ENCODE results near the gene DUSP6. TPM values are rescaled to one million over a fixed set of nuclear protein-coding genes. Genes with fewer than 3 reads are reported as not detected.

The DUSP6 gene, protein sequence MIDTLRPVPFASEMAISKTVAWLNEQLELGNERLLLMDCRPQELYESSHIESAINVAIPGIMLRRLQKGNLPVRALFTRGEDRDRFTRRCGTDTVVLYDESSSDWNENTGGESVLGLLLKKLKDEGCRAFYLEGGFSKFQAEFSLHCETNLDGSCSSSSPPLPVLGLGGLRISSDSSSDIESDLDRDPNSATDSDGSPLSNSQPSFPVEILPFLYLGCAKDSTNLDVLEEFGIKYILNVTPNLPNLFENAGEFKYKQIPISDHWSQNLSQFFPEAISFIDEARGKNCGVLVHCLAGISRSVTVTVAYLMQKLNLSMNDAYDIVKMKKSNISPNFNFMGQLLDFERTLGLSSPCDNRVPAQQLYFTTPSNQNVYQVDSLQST
- polyA plus RNA-seq (2013, experiment 1 of 2; ENCODE audit: insufficient read length): 7.7 TPM
- 8.0 TPM for polyA plus RNA-seq (2013, experiment 2 of 2; ENCODE audit: insufficient read length)

DNA sequence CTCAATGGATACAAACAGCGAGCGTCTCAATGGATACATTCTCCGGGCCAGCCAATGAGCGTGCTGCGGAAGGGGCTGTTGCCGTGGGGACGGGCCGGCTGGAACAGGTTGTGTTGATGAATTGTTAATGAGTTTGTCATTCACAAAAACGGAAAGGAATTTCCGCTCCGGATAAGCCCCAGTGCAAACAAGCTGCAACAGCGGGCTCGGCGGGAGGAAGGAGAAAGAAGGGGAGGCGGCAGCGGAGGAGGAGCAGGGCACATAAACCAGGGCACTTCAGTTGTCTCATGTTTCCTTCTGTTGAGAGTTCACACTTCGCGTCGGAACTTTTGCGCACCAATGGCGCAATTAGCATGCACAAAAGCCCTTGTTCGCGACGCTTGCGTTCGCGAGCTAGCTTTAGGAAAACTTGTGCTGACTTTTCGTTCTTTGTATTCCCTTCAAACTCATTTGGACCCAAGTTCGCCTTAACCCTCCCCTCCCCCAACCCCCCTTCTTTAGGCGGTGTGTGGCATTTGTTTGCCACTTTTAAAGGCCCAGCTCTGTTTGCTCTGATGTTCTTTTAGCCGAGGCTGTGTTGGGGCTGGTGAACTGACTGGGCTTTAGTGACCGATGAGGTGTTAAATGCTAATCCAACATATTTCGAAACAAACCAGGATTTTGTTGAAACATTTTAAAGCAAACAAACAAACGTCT, at the start of gene DUSP6:
Gene DUSP6 (minus strand): TSS at position 10 of the 696 bp plus-strand sequence. CDS start 462 bp downstream, outside the sequence.
- DNase-seq: peak; percentile 99

- no peak for DNase-seq
Observed at GRCh38 chr12:89401433-89402058, 49.2 kb upstream of the DUSP6 start.

DNA sequence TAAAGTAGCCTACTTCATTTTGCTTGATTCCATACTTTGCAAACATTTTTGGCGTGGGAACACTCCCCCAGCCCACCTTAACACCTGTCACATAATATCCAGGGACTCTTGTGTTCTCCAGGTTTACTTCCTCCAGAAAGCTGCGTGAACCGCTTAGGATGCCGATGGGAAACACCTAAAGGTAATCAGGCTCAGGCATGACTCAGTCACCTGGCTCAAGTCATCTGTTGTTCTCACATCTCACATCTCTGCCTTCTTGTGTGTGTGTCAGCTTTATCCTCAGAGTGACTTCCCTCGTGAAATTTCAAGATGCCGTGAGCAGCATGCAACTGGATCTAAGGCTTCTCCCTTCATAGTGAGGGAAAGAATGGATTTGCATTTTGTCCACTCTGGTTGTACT, 48.1 kb upstream of the DUSP6 start:
- no peak for DNase-seq

GRCh38 chr12:89395712-89396111, 43.4 kb upstream of the DUSP6 start:
- no peak for DNase-seq

DNA sequence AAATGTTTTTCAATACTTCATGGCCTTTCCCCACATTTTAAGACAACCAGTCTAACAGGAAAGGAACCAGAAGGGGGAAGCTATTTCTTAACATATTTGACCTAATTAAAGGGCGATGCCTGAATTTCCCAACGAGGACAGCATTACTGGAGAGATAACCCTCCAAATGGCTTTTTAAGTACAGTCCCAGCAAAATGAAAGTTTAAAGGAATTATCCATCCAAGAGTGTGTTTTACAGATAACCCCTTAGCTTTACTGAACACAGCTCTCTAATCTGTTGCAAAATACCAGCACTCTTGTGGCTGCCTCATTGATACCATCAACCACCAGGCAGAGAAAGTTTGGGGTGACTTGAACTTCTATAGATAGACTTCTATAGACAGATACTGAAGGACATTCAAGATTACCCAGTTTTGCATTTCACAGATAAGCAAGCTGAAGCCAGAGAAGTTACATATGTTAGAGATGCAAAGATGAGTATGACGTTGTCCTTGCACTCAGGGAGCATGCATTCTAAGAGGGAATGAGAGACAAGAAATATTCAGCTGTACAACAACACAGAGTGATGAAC, 41.3 kb upstream of the DUSP6 start:
- no peak for DNase-seq

GRCh38 chr12:89392391-89392790, 40.1 kb upstream of the DUSP6 start:
- no peak for DNase-seq

GRCh38 chr12:89391726-89392336, 39.5 kb upstream of the DUSP6 start:
- DNase-seq: no peak

DNA sequence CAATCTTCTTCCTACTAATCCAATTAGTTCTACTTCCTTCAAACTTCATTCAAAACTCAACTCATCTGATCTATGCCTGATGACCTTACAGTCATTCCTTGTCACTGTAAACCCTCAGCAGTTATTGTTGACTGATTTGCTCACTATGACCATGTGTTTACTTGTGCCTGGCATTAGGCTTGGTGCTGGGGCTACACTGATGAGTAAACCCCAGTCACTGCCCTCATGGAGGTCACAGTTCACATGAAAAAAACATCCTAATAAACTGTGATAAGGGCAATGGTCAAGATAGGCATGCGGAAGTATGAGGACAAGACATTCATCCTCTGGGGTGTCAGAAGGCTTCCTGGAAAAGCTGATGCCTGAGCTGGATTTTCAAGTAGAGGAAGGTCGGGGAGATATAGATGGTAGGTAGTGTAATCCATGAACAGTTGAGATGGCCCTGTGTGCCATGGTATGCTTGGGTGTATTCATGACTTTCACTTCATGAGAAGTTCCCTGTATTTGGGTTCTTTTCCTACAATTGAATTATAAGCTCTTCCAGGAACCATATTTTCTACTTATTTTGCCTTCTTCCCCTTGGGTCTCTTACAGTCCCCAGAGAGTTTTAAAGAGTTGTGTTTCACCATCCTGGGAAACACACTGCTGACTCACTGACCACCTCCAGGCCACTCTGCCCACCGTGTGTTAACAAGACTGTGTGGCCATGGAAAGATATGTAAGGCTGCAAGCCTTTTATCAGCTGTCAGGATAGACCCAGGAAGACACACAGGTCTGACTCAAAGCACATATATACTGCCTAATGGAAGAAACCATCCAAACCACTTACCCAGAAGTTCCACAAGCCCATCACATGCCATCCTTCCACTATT, 38.7 kb upstream of the DUSP6 start:
- peak; percentile 71 for DNase-seq

DNA sequence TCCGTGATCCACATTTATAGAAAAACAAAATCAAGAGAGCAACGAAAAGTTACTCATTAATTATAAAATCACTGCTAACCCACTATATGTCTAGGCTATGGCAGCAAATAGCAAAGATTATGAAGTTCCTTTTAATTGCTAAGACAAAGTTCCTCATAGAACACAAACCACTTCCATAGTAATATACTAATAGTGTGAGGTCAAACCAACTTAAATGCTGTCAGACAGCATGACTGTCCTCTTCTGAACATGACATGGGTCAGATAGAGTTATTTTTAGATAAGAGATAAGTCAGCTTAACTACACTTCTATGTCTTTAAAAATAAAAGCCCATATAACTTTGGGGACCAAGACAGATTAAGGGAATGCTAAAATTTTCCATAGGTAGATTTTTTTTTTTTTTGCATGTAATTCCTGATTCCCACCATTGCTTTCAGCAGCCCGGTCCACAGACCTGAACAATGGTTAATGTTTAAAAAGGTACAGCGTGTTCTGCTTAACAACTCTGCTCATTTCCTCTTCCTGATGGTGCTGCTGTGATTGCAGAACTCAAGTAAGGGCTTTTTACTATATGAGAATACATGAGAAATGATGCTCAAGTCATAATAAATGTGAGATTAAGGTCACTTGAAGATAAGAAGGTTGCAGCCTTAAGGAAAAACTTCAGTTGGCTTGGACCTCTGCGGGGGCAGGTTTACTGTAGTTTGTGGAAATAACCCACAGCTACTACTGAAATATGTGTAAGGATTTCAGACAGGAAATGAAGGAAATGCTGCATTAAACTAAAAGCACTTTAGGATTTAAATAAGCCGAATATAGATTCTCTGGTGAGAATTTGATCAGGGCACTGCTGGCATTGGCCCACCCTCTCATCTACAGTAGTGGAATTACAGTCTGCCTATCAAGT, 37.7 kb upstream of the DUSP6 start:
- no peak for DNase-seq

DNA sequence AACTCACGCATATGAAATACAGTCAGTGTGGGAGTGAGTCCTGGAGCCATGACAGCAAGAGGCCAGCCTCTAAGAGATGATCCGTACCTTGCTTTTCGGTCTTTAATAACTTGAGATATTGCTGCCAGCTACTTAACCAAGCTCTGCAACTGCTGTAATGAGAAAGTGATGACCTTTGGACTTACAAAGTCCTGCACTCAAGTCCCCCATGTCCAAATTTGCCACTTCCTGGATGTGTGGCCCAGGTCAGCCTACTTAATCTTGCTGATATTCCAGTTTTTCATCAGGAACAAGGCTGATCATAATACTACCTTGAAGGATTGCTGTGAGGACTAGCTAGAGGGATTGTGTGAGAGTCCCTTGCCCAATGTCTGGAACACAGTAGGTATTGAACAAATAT, 33.8 kb upstream of the DUSP6 start:
- DNase-seq: no peak

GRCh38 chr12:89384807-89385206, 32.5 kb upstream of the DUSP6 start:
- DNase-seq: no peak

DNA sequence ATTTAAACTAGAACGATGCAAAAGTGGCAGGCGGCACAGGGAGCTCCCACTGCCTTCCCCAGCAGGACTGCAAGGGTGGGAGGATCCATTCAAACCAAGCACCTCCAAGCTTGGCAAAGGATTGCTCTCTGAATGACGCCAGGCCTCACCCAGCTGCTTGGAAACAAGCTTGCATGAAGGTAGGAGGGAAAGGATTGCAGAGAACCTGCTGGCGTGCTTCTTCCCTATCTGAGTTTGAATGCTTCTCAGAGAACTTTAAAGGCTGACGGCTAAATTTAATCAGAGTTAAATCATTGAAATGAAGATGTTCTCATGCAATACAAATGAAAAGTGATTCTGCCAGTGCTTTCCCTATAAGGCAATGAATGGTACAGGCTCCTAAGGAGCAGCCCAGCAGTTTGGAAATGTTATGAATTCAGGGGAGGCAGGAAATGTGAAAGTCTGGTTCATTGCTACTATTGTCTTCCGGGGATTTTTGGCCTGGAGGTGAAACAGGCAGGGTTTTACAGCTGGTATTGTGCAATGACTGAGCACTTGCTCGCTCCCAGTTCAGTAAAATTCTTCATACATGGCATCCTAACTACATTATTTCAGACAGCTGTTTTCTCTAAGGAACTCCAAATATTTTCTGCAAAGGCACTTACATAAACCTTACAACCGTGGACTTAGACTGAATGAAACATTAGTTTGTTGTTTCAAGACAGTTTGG, 31.9 kb upstream of the DUSP6 start:
- peak; percentile 90 for DNase-seq

- peak; percentile 29 for DNase-seq
Observed at GRCh38 chr12:89383235-89384049, 31.1 kb upstream of the DUSP6 start.

- DNase-seq: no peak
Observed at GRCh38 chr12:89382328-89382727, 30.0 kb upstream of the DUSP6 start.

- no peak for DNase-seq
Observed at GRCh38 chr12:89379839-89380467, 27.7 kb upstream of the DUSP6 start.

DNA sequence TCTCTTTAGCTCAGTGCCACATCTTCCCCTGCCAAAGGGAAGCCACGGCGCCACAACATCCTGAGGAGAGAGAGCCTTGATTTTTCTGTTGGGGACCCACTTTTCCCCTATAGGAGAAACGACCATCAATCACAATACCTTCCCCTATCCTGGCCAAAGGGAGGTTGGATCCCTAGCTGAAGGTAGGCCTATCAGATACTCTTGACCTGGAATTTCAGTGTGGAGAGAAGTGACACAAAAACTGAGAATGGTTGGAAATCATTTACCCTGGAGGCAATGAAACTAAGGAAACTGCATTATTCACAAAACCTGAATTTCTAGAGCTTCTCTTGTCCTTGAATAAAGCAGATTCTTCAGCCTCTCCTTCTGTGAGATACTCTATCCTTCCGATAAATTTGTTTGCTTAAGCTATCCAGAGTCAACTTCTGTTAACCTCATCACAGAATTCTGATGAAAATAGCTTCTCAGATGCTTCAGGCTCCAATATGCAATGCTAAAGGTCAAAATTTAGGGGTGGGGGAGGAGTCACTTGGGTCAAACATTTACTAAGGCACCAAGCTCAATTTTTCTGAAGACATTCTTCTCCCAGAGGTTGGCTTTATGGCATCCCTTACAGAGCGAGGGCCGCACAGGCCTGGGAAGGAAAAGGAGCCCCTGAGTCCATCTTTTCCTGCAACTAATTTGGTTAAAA, 27.0 kb upstream of the DUSP6 start:
- DNase-seq: no peak

- no peak for DNase-seq
Observed at GRCh38 chr12:89376844-89377243, 24.5 kb upstream of the DUSP6 start.

DNA sequence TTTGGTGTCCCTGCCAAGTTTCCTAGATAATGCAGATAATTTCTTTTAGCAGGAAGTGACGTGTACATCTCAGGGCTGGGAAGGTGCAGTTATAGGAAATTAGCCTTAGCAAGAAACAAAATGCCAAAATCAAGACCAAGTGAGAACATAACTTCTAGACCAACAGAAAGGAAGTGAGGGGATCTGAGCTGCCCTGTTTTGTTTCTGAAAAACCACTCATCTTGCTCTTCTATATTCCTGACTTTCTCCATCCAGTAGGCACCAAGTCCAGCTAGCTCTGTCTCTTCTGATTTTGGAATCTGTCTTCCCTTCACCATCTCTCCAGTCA, 23.9 kb upstream of the DUSP6 start:
- DNase-seq: no peak

Data from fibroblast of skin of abdomen (primary cell).